Hepatocyte (in vitro differentiated cells): ENCODE results near the gene ATP5F1D. TPM values are rescaled to one million over a fixed set of nuclear protein-coding genes. Genes with fewer than 3 reads are reported as not detected.
A peak's percentile ranks its signal among the peaks of the same experiment; 100 is the strongest.

Source experiments
- DNase-seq: peaks from one replicate; pipeline ENCODE4 v3.0.0-alpha.2; 2016; ENCODE audit warnings: low spot score
- H2AFZ ChIP-seq: fragments of 200-600 bp; sonication (generic); 2 replicates; pipeline ENCODE4 v1.6.0; 2016; ENCODE audit warnings: antibody characterized with exemption, mild to moderate bottlenecking
- H3K27ac ChIP-seq: fragments of 200-600 bp; sonication (generic); 2 replicates; pipeline ENCODE4 v1.5.1; 2016; ENCODE audit warnings: mild to moderate bottlenecking
- H3K27me3 ChIP-seq: fragments of 200-600 bp; sonication (generic); 2 replicates; pipeline ENCODE4 v1.6.1; 2016
- H3K36me3 ChIP-seq: fragments of 200-600 bp; sonication (generic); replicated peaks from 2 replicates; pipeline ENCODE4 v1.5.1; 2016; ENCODE audit warnings: low read depth; ENCODE audit not compliant: insufficient read depth
- H3K4me1 ChIP-seq: fragments of 200-600 bp; sonication (generic); 2 replicates; pipeline ENCODE4 v1.5.1; 2016; ENCODE audit warnings: mild to moderate bottlenecking, moderate library complexity; ENCODE audit not compliant: insufficient read depth
- H3K4me2 ChIP-seq: fragments of 200-600 bp; sonication (generic); 2 replicates; pipeline ENCODE4 v1.6.0; 2016
- H3K4me3 ChIP-seq: fragments of 200-600 bp; sonication (generic); 2 replicates; pipeline ENCODE4 v1.5.1; 2016; ENCODE audit warnings: mild to moderate bottlenecking
- H3K79me2 ChIP-seq: fragments of 200-600 bp; sonication (generic); 2 replicates; pipeline ENCODE4 v1.6.0; 2017; ENCODE audit warnings: mild to moderate bottlenecking
- H3K9me2 ChIP-seq: fragments of 200-600 bp; sonication (generic); replicated peaks from 2 replicates; pipeline ENCODE4 v1.6.0; 2017; ENCODE audit warnings: mild to moderate bottlenecking; ENCODE audit not compliant: insufficient read depth
- H3K9me3 ChIP-seq: fragments of 200-600 bp; sonication (generic); 2 replicates; pipeline ENCODE4 v1.5.1; 2016; ENCODE audit warnings: low read depth, mild to moderate bottlenecking
- H4K20me1 ChIP-seq: fragments of 200-600 bp; sonication (generic); 2 replicates; pipeline ENCODE4 v1.6.0; 2016; ENCODE audit warnings: mild to moderate bottlenecking; ENCODE audit not compliant: insufficient read depth, poor library complexity, severe bottlenecking
- CTCF ChIP-seq: fragments of 200-600 bp; sonication (generic); IDR thresholded peaks from 2 replicates; pipeline ENCODE4 v1.5.1; 2016; ENCODE audit warnings: antibody characterized with exemption, mild to moderate bottlenecking; ENCODE audit not compliant: poor library complexity
- EZH2 ChIP-seq: fragments of 200-600 bp; sonication (generic); IDR thresholded peaks from 2 replicates; pipeline ENCODE4 v1.6.1; 2016; ENCODE audit warnings: antibody characterized with exemption, mild to moderate bottlenecking, borderline replicate concordance
- EZH2phosphoT487 ChIP-seq: fragments of 200-600 bp; sonication (generic); IDR thresholded peaks from one replicate; pipeline ENCODE4 v1.6.1; 2018; ENCODE audit warnings: antibody characterized with exemption, mild to moderate bottlenecking, low read depth, moderate library complexity; ENCODE audit not compliant: unreplicated experiment, severe bottlenecking
- WGBS: methylation state at CpG from one replicate; pipeline ENCODE4 v1.1.6; 2016; ENCODE audit warnings: low lambda C conversion rate; ENCODE audit errors: missing lambda C conversion rate; 5-methylcytosine and 5-hydroxymethylcytosine counted together
- polyA plus RNA-seq: library from polyadenylated mRNA; unstranded; fragments of >200 nt; fragmentation: Nextera tagmentation; extraction: Ambion mirVana; gene quantifications from 2 replicates; pipeline ENCODE4 v1.2.1, GENCODE V29; 2016
- total RNA-seq: library from RNA; depleted of rRNA; stranded (reverse); fragments of >200 nt; gene quantifications from 2 replicates; pipeline ENCODE4 v1.2.3, GENCODE V29; 2014

ATP5F1D gene
- total and polyA plus RNA-seq, 2 experiments from 2014 or later, result 54.0 to 291 TPM

- no peak for TF ChIP-seq EZH2phosphoT487
- TF ChIP-seq EZH2, result no peak
- TF ChIP-seq CTCF, result no peak
- DNase-seq, result no peak
- Histone ChIP-seq H3K9me2 (no peaks in the 10 kb centered on the region), H2AFZ (no peak overlapping the region), H4K20me1 (peaks cover 32% of the 10 kb centered on the region), H3K9me3 (no peaks in the 10 kb centered on the region), H3K79me2 (peaks cover 61% of the 10 kb centered on the region), H3K27me3 (no peaks in the 10 kb centered on the region), H3K4me1 (no peaks in the 10 kb centered on the region), H3K27ac (no peak overlapping the region), H3K4me3 (no peak overlapping the region), H3K4me2 (no peak overlapping the region), H3K36me3 (no peaks in the 10 kb centered on the region)
- 93% methylated on average over 29 of the region's 33 CpGs for WGBS
Observed at GRCh38 chr19:1220477-1220930, 21.0 kb upstream of the ATP5F1D start.

- peaks cover 53% of the 10 kb centered on the region for H3K79me2 ChIP-seq
- no peaks in the 10 kb centered on the region for H3K36me3 ChIP-seq
- peak; percentile 72 for DNase-seq
- H3K9me2 ChIP-seq, result no peaks in the 10 kb centered on the region
- H3K9me3 ChIP-seq, result no peaks in the 10 kb centered on the region
- H3K4me2 ChIP-seq, result no peak overlapping the region
- H3K27me3 ChIP-seq, result no peaks in the 10 kb centered on the region
- peak; percentile 60 for TF ChIP-seq CTCF
- no peak for TF ChIP-seq EZH2phosphoT487
- WGBS, result 81% methylated on average over 33 of the region's 38 CpGs
- peaks cover 27% of the 10 kb centered on the region for H4K20me1 ChIP-seq
- no peaks in the 10 kb centered on the region for H3K4me1 ChIP-seq
- H2AFZ ChIP-seq, result no peak overlapping the region
- H3K27ac ChIP-seq, result no peak overlapping the region
- H3K4me3 ChIP-seq, result no peak overlapping the region
Observed at GRCh38 chr19:1220976-1221903, 20.3 kb upstream of the ATP5F1D start.

GRCh38 chr19:1221904-1222255, 19.7 kb upstream of the ATP5F1D start:
- H3K79me2 ChIP-seq, result peaks cover 47% of the 10 kb centered on the region
- peaks cover 24% of the 10 kb centered on the region for H4K20me1 ChIP-seq
- DNase-seq, result no peak
- H3K4me1 ChIP-seq, result no peaks in the 10 kb centered on the region
- no peak overlapping the region for H3K4me3 ChIP-seq
- H3K27ac ChIP-seq, result no peak overlapping the region
- WGBS, result 98% methylated on average over 20 of the region's 22 CpGs
- no peaks in the 10 kb centered on the region for H3K27me3 ChIP-seq
- H3K4me2 ChIP-seq, result no peak overlapping the region
- TF ChIP-seq CTCF (no peak), EZH2 (no peak), EZH2phosphoT487 (no peak)
- no peaks in the 10 kb centered on the region for H3K36me3 ChIP-seq
- H2AFZ ChIP-seq, result no peak overlapping the region
- H3K9me2 ChIP-seq, result no peaks in the 10 kb centered on the region
- H3K9me3 ChIP-seq, result no peaks in the 10 kb centered on the region
